Gastroesophageal sphincter (tissue), 3 donors: ENCODE results near the gene HPGD.

Experiments
- CTCF ChIP-seq, 4 experiments: fragments of 200-600 bp in 2 of 4; fragments of 450-650 bp in 2 of 4; sonication (generic) in 1 of 4; IDR thresholded peaks; one replicate each; pipeline ENCODE4 v1.5.1; 2017 to 2019; ENCODE audit warnings: antibody characterized with exemption in 4 of 4, mild to moderate bottlenecking in 2 of 4, moderate library complexity in 2 of 4
- EP300 ChIP-seq: sonication (generic); formaldehyde crosslinking; IDR thresholded peaks from one replicate; pipeline ENCODE4 v1.6.1; 2017; ENCODE audit warnings: antibody characterized with exemption, mild to moderate bottlenecking
- POLR2A ChIP-seq, 2 donors: fragments of 450-650 bp; IDR thresholded peaks; one replicate each; pipeline ENCODE4 v1.6.1; 2017; ENCODE audit warnings: antibody characterized with exemption in 2 of 2, mild to moderate bottlenecking in 2 of 2, moderate library complexity in 1 of 2
- POLR2AphosphoS5 ChIP-seq: sonication (generic); formaldehyde crosslinking; IDR thresholded peaks from one replicate; pipeline ENCODE4 v1.6.1; 2017; ENCODE audit warnings: antibody characterized with exemption

- no peak for TF ChIP-seq CTCF (IDR thresholded peaks at IDR 0.05)
- TF ChIP-seq POLR2A (IDR thresholded peaks at IDR 0.05) = no peak
- TF ChIP-seq EP300 = no peak
- TF ChIP-seq POLR2AphosphoS5 = no peak
These were observed 19.1 kb downstream of the HPGD start for GRCh38 chr4:174503079-174503715.
